ENCODE results near the gene MBTD1.

GRCh38 chr17:51185763-51186332 is 74.0 kb downstream of the MBTD1 start:
- TF ChIP-seq EGR1 (IDR thresholded peaks at IDR 0.05; ENCODE audit: low read depth in 2 of 2), result no peak
- no peak for TF ChIP-seq HNF4A (conservative IDR thresholded peaks at IDR 0.05)
- TF ChIP-seq CTCF (IDR thresholded peaks at IDR 0.05; ENCODE audit: low read depth, low read length, missing input control), result no peak
- TF ChIP-seq, protein P1, sequence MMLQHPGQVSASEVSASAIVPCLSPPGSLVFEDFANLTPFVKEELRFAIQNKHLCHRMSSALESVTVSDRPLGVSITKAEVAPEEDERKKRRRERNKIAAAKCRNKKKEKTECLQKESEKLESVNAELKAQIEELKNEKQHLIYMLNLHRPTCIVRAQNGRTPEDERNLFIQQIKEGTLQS (IDR thresholded peaks at IDR 0.05), result no peak
- no peak for TF ChIP-seq NR2F2 (IDR thresholded peaks at IDR 0.05)
- TF ChIP-seq MAX (IDR thresholded peaks at IDR 0.05), result no peak
- no peak for TF ChIP-seq TAF1 (conservative IDR thresholded peaks at IDR 0.05)
- TF ChIP-seq, protein P2, sequence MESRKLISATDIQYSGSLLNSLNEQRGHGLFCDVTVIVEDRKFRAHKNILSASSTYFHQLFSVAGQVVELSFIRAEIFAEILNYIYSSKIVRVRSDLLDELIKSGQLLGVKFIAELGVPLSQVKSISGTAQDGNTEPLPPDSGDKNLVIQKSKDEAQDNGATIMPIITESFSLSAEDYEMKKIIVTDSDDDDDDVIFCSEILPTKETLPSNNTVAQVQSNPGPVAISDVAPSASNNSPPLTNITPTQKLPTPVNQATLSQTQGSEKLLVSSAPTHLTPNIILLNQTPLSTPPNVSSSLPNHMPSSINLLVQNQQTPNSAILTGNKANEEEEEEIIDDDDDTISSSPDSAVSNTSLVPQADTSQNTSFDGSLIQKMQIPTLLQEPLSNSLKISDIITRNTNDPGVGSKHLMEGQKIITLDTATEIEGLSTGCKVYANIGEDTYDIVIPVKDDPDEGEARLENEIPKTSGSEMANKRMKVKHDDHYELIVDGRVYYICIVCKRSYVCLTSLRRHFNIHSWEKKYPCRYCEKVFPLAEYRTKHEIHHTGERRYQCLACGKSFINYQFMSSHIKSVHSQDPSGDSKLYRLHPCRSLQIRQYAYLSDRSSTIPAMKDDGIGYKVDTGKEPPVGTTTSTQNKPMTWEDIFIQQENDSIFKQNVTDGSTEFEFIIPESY (IDR thresholded peaks at IDR 0.05), result no peak
- no peak for TF ChIP-seq REST (IDR thresholded peaks at IDR 0.05)
- TF ChIP-seq RXRA (IDR thresholded peaks at IDR 0.05), result no peak
- TF ChIP-seq SP1 (IDR thresholded peaks at IDR 0.05), result no peak

All from liver (tissue), 3 donors.